ENCODE measurements around the gene TPK1.

The TPK1 gene

DNA sequence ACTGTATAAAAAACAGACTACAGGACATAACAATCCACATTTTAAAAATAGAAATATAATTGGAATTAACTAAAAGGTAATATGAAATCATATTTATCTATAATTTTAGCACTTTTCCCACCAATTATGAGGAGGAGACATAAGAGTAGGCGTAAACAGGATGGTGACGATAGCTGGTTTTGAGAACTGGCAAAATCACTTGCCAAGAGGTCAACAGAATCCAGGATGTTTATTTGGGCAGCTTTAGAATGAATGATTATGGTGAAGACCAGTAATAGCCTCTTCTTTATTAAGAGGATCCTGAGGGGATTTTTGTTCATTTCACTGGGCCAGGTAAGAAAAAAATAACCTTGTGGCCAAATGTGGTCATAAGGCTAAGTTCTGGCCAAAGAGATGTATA lies 67.2 kb downstream of the TPK1 start:
- ChIA-PET CTCF (no interaction called here), POLR2A (no interaction called here)
- no peak for DNase-seq (ENCODE audit: low read depth, low spot score)

GRCh38 chr7:144763291-144763690 lies 72.6 kb downstream of the TPK1 start:
- CTCF ChIA-PET: no interaction called here
- POLR2A ChIA-PET: no interaction called here

More for the DNA sequence above, 67.2 kb downstream of the TPK1 start:
- TF ChIP-seq, protein P1, sequence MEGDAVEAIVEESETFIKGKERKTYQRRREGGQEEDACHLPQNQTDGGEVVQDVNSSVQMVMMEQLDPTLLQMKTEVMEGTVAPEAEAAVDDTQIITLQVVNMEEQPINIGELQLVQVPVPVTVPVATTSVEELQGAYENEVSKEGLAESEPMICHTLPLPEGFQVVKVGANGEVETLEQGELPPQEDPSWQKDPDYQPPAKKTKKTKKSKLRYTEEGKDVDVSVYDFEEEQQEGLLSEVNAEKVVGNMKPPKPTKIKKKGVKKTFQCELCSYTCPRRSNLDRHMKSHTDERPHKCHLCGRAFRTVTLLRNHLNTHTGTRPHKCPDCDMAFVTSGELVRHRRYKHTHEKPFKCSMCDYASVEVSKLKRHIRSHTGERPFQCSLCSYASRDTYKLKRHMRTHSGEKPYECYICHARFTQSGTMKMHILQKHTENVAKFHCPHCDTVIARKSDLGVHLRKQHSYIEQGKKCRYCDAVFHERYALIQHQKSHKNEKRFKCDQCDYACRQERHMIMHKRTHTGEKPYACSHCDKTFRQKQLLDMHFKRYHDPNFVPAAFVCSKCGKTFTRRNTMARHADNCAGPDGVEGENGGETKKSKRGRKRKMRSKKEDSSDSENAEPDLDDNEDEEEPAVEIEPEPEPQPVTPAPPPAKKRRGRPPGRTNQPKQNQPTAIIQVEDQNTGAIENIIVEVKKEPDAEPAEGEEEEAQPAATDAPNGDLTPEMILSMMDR (IDR thresholded peaks at IDR 0.05; ENCODE audit: insufficient read depth, low read length, missing control alignments): no peak
- H3K4me3 ChIP-seq (ENCODE audit: low read depth, low read length): no peak overlapping the region

GRCh38 chr7:144762853-144763252 lies 73.0 kb downstream of the TPK1 start:
- CTCF ChIA-PET: no interaction called here
- H3K4me3 ChIP-seq (ENCODE audit: low read depth, low read length): no peak overlapping the region
- TF ChIP-seq, protein P1 (IDR thresholded peaks at IDR 0.05; ENCODE audit: insufficient read depth, low read length, missing control alignments): no peak
- POLR2A ChIA-PET: no interaction called here
- DNase-seq (ENCODE audit: low read depth, low spot score): no peak

More at GRCh38 chr7:144763291-144763690, 72.6 kb downstream of the TPK1 start:
- H3K4me3 ChIP-seq (ENCODE audit: low read depth, low read length): no peak overlapping the region
- TF ChIP-seq, protein P1 (IDR thresholded peaks at IDR 0.05; ENCODE audit: insufficient read depth, low read length, missing control alignments): no peak
- no peak for DNase-seq (ENCODE audit: low read depth, low spot score)

DNA sequence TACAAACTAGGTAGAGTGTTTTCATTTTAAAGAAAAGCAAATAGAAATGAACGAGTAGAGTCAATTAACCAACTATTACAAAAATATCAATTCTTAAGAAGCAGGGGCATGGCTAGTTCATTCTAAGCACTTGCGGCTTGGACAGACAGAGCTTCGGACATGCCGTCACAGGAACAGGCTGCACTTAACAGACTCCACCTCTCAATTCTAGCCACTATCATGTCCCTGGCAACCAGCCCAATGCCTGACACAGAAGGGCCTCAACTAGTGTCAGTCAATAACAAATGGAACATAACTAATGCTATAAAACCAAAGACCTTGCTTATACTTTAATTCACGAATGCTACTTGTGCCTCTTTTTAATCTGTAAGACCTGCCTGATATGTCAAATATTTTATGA lies 74.4 kb downstream of the TPK1 start:
- no peak for DNase-seq (ENCODE audit: low read depth, low spot score)
- CTCF ChIA-PET: no interaction called here
- TF ChIP-seq, protein P1 (IDR thresholded peaks at IDR 0.05; ENCODE audit: insufficient read depth, low read length, missing control alignments): no peak
- POLR2A ChIA-PET: no interaction called here
- H3K4me3 ChIP-seq (ENCODE audit: low read depth, low read length): no peak overlapping the region

- POLR2A ChIA-PET: no interaction called here
- no peak overlapping the region for H3K4me3 ChIP-seq (ENCODE audit: low read depth, low read length)
- no peak for DNase-seq (ENCODE audit: low read depth, low spot score)
- TF ChIP-seq, protein P1 (IDR thresholded peaks at IDR 0.05; ENCODE audit: insufficient read depth, low read length, missing control alignments): no peak
- CTCF ChIA-PET: no interaction called here
These were observed 76.2 kb downstream of the TPK1 start for GRCh38 chr7:144759653-144760052.

- H3K4me3 ChIP-seq (ENCODE audit: low read depth, low read length): no peak overlapping the region
- CTCF ChIA-PET: no interaction called here
- POLR2A ChIA-PET: no interaction called here
- DNase-seq (ENCODE audit: low read depth, low spot score): no peak
- TF ChIP-seq, protein P1 (IDR thresholded peaks at IDR 0.05; ENCODE audit: insufficient read depth, low read length, missing control alignments): no peak
These were observed 87.9 kb downstream of the TPK1 start for GRCh38 chr7:144747936-144748335.
